OCI-LY1 (cell line): ENCODE measurements around the gene PIR.

Experiments
- H2AFZ ChIP-seq: fragments of 200-600 bp; sonication (generic), shearing (Covaris generic); 2 replicates; pipeline ENCODE4 v1.6.0; 2014; ENCODE audit warnings: antibody characterized with exemption, mild to moderate bottlenecking, low read length
- H3F3A ChIP-seq: fragments of 200-600 bp; sonication (generic), shearing (Covaris generic); 2 replicates; pipeline ENCODE4 v1.6.0; 2014; ENCODE audit warnings: mild to moderate bottlenecking, antibody characterized with exemption, low read length, moderate library complexity; ENCODE audit not compliant: insufficient read depth
- H3K27ac ChIP-seq: fragments of 200-600 bp; sonication (generic); 2 replicates; pipeline ENCODE4 v1.5.1; 2014; ENCODE audit warnings: low read length, mixed run types, mild to moderate bottlenecking, low read depth; ENCODE audit not compliant: poor library complexity, severe bottlenecking
- H3K27me3 ChIP-seq: fragments of 200-600 bp; sonication (generic); 2 replicates; pipeline ENCODE4 v1.6.0; 2014; ENCODE audit warnings: antibody characterized with exemption, mild to moderate bottlenecking, low read length, moderate library complexity; ENCODE audit not compliant: insufficient read depth
- H3K36me3 ChIP-seq: fragments of 200-600 bp; sonication (generic); 2 replicates; pipeline ENCODE4 v1.6.1; 2014; ENCODE audit warnings: mild to moderate bottlenecking, antibody characterized with exemption, low read length, moderate library complexity, mixed read lengths; ENCODE audit not compliant: insufficient read depth
- H3K4me1 ChIP-seq: fragments of 200-600 bp; sonication (generic); 2 replicates; pipeline ENCODE4 v1.5.1; 2014; ENCODE audit warnings: mild to moderate bottlenecking, low read length, moderate library complexity; ENCODE audit not compliant: insufficient read depth, severe bottlenecking
- H3K4me2 ChIP-seq: fragments of 200-600 bp; sonication (generic), shearing (Covaris generic); 2 replicates; pipeline ENCODE4 v1.6.1; 2014; ENCODE audit warnings: low read length
- H3K4me3 ChIP-seq: fragments of 200-600 bp; sonication (generic); 2 replicates; pipeline ENCODE4 v1.5.1; 2014; ENCODE audit warnings: low read length, low read depth, mild to moderate bottlenecking, mixed read lengths; ENCODE audit not compliant: poor library complexity, severe bottlenecking
- H3K79me2 ChIP-seq: fragments of 200-600 bp; shearing (Covaris generic); 2 replicates; pipeline ENCODE4 v1.6.1; 2016; ENCODE audit warnings: mixed run types, low read length, mixed read lengths; ENCODE audit not compliant: insufficient read depth
- H3K9ac ChIP-seq: fragments of 200-600 bp; sonication (generic), shearing (Covaris generic); 2 replicates; pipeline ENCODE4 v1.6.1; 2014; ENCODE audit warnings: mild to moderate bottlenecking, low read length, mixed read lengths
- H3K9me2 ChIP-seq: fragments of 200-600 bp; sonication (generic), shearing (Covaris generic); 2 replicates; pipeline ENCODE4 v1.6.1; 2014; ENCODE audit warnings: low read depth, mild to moderate bottlenecking, low read length, mixed read lengths
- H3K9me3 ChIP-seq: fragments of 200-600 bp; shearing (Covaris generic); 2 replicates; pipeline ENCODE4 v1.6.1; 2014; ENCODE audit warnings: low read length, mixed read lengths
- H4K20me1 ChIP-seq: fragments of 200-600 bp; sonication (generic), shearing (Covaris generic); 2 replicates; pipeline ENCODE4 v1.6.0; 2016; ENCODE audit warnings: mild to moderate bottlenecking, low read length; ENCODE audit not compliant: insufficient read depth
- EZH2 ChIP-seq: fragments of 200-600 bp; sonication (generic), shearing (Covaris generic); IDR thresholded peaks from 2 replicates; pipeline ENCODE4 v1.8.0; 2017; ENCODE audit warnings: borderline replicate concordance, mixed run types, mild to moderate bottlenecking, antibody characterized with exemption, low read length, moderate library complexity, mixed read lengths
- TF ChIP-seq, protein P1 (sequence below): fragments of 200-600 bp; sonication (generic), shearing (Covaris generic); IDR thresholded peaks from 2 replicates; pipeline ENCODE4 v1.5.1; 2017; ENCODE audit warnings: mild to moderate bottlenecking, antibody characterized with exemption, low read length, moderate library complexity, mixed read lengths

Gene PIR

GRCh38 chrX:15464704-15465103 lies 28.4 kb downstream of the PIR start:
- Histone ChIP-seq H3K4me2 (no peak overlapping the region), H3F3A (no peaks in the 10 kb centered on the region), H2AFZ (no peak overlapping the region), H3K36me3 (no peaks in the 10 kb centered on the region), H3K27ac (no peak overlapping the region), H3K9ac (no peak overlapping the region), H3K4me3 (no peak overlapping the region), H3K27me3 (no peaks in the 10 kb centered on the region), H4K20me1 (no peaks in the 10 kb centered on the region), H3K9me2 (no peaks in the 10 kb centered on the region), H3K79me2 (no peaks in the 10 kb centered on the region), H3K4me1 (no peaks in the 10 kb centered on the region), H3K9me3 (no peaks in the 10 kb centered on the region)
- TF ChIP-seq, protein P1, sequence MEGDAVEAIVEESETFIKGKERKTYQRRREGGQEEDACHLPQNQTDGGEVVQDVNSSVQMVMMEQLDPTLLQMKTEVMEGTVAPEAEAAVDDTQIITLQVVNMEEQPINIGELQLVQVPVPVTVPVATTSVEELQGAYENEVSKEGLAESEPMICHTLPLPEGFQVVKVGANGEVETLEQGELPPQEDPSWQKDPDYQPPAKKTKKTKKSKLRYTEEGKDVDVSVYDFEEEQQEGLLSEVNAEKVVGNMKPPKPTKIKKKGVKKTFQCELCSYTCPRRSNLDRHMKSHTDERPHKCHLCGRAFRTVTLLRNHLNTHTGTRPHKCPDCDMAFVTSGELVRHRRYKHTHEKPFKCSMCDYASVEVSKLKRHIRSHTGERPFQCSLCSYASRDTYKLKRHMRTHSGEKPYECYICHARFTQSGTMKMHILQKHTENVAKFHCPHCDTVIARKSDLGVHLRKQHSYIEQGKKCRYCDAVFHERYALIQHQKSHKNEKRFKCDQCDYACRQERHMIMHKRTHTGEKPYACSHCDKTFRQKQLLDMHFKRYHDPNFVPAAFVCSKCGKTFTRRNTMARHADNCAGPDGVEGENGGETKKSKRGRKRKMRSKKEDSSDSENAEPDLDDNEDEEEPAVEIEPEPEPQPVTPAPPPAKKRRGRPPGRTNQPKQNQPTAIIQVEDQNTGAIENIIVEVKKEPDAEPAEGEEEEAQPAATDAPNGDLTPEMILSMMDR = no peak
- no peak for TF ChIP-seq EZH2

DNA sequence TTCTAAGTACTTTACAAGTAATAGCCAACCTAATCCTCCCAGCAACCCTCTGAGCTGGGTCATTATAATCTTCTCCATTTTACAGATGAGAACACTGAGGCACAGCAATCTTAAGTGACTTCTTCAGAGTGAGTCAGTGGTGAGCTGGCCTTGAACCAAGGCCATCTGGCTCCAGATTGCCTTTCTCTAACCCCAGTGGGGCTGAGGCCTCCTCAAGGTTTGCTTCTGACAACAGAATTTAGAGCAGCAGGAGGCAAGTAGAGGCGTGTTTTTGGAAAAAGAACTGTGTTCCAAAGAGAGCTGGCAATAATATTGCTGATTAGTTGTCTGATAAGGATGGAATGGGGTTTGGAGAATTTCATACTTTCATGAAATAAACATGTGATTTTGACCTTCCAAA lies 41.2 kb downstream of the PIR start:
- Histone ChIP-seq H3K4me1 (no peaks in the 10 kb centered on the region), H3K9ac (no peak overlapping the region), H3K4me2 (no peak overlapping the region), H3K27ac (no peak overlapping the region), H3K36me3 (no peaks in the 10 kb centered on the region), H3K79me2 (no peaks in the 10 kb centered on the region), H3K9me2 (no peaks in the 10 kb centered on the region), H2AFZ (no peak overlapping the region), H3K27me3 (no peaks in the 10 kb centered on the region), H3F3A (no peaks in the 10 kb centered on the region), H3K4me3 (no peak overlapping the region), H4K20me1 (no peaks in the 10 kb centered on the region), H3K9me3 (no peaks in the 10 kb centered on the region)
- TF ChIP-seq, protein P1 = no peak
- no peak for TF ChIP-seq EZH2

GRCh38 chrX:15448010-15448639 lies 45.0 kb downstream of the PIR start:
- Histone ChIP-seq H4K20me1 (no peaks in the 10 kb centered on the region), H3K4me3 (no peak overlapping the region), H3K79me2 (no peaks in the 10 kb centered on the region), H3K9me3 (no peaks in the 10 kb centered on the region), H3F3A (no peaks in the 10 kb centered on the region), H3K9ac (no peak overlapping the region), H2AFZ (no peak overlapping the region), H3K27ac (no peak overlapping the region), H3K4me2 (no peak overlapping the region), H3K36me3 (no peaks in the 10 kb centered on the region), H3K4me1 (no peaks in the 10 kb centered on the region), H3K27me3 (no peaks in the 10 kb centered on the region), H3K9me2 (no peaks in the 10 kb centered on the region)
- TF ChIP-seq, protein P1 = no peak
- TF ChIP-seq EZH2 = no peak
